Liver (tissue), 3 donors: Measurements from ENCODE around the gene LYRM4.

Experiments
- EGR1 ChIP-seq, 2 donors: IDR thresholded peaks; 2 replicates each; pipeline ENCODE4 v1.6.1; 2016 to 2018; ENCODE audit warnings: antibody characterized with exemption in 2 of 2, low read depth in 2 of 2
- GABPA ChIP-seq, 2 donors: IDR thresholded peaks in 1 of 2; conservative IDR thresholded peaks in 1 of 2; 2 replicates each; pipeline ENCODE4 v1.6.1; 2016; ENCODE audit warnings: antibody characterized with exemption in 2 of 2, mild to moderate bottlenecking in 1 of 2, moderate library complexity in 1 of 2
- HNF4A ChIP-seq, 2 donors: conservative IDR thresholded peaks; 2 replicates each; pipeline ENCODE4 v1.6.1; 2016; ENCODE audit warnings: antibody characterized with exemption in 2 of 2, mild to moderate bottlenecking in 2 of 2
- JUND ChIP-seq, 2 donors: IDR thresholded peaks; 2 replicates each; pipeline ENCODE4 v1.6.1; 2016; ENCODE audit warnings: antibody characterized with exemption in 2 of 2
- MAX ChIP-seq: IDR thresholded peaks from 2 replicates; pipeline ENCODE4 v1.6.1; 2016; ENCODE audit warnings: antibody characterized with exemption
- RAD21 ChIP-seq, 2 donors: IDR thresholded peaks; 2 replicates each; pipeline ENCODE4 v1.6.1; 2016; ENCODE audit warnings: antibody characterized with exemption in 2 of 2, mild to moderate bottlenecking in 2 of 2
- SP1 ChIP-seq: IDR thresholded peaks from 2 replicates; pipeline ENCODE4 v1.6.1; 2018; ENCODE audit warnings: antibody characterized with exemption, mild to moderate bottlenecking
- TAF1 ChIP-seq: conservative IDR thresholded peaks from 2 replicates; pipeline ENCODE4 v1.6.1; 2016; ENCODE audit warnings: antibody characterized with exemption, mild to moderate bottlenecking
- YY1 ChIP-seq: IDR thresholded peaks from 2 replicates; pipeline ENCODE4 v1.6.1; 2016; ENCODE audit warnings: antibody characterized with exemption, mild to moderate bottlenecking
- TF ChIP-seq, protein P1 (sequence below): fragments of 150-350 bp; IDR thresholded peaks from 2 replicates; pipeline ENCODE4 v1.5.1; 2017; ENCODE audit warnings: improper control_type of control experiment, low read depth, low read length; ENCODE audit not compliant: missing input control
- TF ChIP-seq, protein P2 (sequence below): IDR thresholded peaks from 2 replicates; pipeline ENCODE4 v1.6.1; 2016; ENCODE audit warnings: antibody characterized with exemption, mild to moderate bottlenecking
- donor health status: healthy.
- donor health status: healthy.

DNA sequence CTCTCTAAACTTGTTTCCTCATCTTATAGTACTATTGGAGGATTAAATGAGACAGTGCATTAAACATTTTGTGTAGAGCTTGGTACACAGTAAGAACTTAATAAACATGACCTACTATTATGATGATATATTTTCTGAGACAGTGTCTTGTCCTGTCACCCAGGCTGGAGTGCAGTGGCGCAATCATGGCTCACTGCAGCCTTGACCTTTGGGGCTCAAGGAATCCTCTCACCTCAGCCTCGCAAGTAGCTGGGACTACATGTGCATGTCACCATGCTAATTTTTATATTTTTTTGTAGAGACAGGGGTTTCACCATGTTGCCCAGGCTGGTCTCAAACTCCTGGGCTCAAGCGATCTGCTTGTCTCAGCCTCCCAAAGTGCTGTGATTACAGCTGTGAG is 72.1 kb downstream of the LYRM4 start:
- TF ChIP-seq EGR1 (IDR thresholded peaks at IDR 0.05; ENCODE audit: low read depth in 2 of 2) (no peak), SP1 (no peak), JUND (IDR thresholded peaks at IDR 0.05) (no peak), GABPA (IDR thresholded peaks at IDR 0.05 in 1 of 2, conservative IDR thresholded peaks at IDR 0.05 in 1 of 2) (no peak), RAD21 (IDR thresholded peaks at IDR 0.05) (no peak), TAF1 (no peak), MAX (no peak), HNF4A (conservative IDR thresholded peaks at IDR 0.05) (no peak), YY1 (no peak)
- TF ChIP-seq, protein P1, sequence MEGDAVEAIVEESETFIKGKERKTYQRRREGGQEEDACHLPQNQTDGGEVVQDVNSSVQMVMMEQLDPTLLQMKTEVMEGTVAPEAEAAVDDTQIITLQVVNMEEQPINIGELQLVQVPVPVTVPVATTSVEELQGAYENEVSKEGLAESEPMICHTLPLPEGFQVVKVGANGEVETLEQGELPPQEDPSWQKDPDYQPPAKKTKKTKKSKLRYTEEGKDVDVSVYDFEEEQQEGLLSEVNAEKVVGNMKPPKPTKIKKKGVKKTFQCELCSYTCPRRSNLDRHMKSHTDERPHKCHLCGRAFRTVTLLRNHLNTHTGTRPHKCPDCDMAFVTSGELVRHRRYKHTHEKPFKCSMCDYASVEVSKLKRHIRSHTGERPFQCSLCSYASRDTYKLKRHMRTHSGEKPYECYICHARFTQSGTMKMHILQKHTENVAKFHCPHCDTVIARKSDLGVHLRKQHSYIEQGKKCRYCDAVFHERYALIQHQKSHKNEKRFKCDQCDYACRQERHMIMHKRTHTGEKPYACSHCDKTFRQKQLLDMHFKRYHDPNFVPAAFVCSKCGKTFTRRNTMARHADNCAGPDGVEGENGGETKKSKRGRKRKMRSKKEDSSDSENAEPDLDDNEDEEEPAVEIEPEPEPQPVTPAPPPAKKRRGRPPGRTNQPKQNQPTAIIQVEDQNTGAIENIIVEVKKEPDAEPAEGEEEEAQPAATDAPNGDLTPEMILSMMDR, result no peak
- TF ChIP-seq, protein P2, sequence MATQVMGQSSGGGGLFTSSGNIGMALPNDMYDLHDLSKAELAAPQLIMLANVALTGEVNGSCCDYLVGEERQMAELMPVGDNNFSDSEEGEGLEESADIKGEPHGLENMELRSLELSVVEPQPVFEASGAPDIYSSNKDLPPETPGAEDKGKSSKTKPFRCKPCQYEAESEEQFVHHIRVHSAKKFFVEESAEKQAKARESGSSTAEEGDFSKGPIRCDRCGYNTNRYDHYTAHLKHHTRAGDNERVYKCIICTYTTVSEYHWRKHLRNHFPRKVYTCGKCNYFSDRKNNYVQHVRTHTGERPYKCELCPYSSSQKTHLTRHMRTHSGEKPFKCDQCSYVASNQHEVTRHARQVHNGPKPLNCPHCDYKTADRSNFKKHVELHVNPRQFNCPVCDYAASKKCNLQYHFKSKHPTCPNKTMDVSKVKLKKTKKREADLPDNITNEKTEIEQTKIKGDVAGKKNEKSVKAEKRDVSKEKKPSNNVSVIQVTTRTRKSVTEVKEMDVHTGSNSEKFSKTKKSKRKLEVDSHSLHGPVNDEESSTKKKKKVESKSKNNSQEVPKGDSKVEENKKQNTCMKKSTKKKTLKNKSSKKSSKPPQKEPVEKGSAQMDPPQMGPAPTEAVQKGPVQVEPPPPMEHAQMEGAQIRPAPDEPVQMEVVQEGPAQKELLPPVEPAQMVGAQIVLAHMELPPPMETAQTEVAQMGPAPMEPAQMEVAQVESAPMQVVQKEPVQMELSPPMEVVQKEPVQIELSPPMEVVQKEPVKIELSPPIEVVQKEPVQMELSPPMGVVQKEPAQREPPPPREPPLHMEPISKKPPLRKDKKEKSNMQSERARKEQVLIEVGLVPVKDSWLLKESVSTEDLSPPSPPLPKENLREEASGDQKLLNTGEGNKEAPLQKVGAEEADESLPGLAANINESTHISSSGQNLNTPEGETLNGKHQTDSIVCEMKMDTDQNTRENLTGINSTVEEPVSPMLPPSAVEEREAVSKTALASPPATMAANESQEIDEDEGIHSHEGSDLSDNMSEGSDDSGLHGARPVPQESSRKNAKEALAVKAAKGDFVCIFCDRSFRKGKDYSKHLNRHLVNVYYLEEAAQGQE, result no peak
